CD4-positive, alpha-beta T cell (primary cell): ENCODE data around the gene WIZ. TPM values are rescaled to one million over a fixed set of nuclear protein-coding genes. Genes with fewer than 3 reads are reported as not detected.

ENCODE experiments used
- ATAC-seq: fragments of 200-7000 bp; cut with Tn5 transposase; one replicate; pipeline ENCODE4 v1.10.0; 2022; ENCODE audit warnings: mild to moderate bottlenecking; ENCODE audit not compliant: poor library complexity
- CTCF ChIA-PET: fragments of 350-600 bp; sonication (Branson Sonifier 250); formaldehyde crosslinking; loops from one replicate; lab custom pipeline; 2021; ENCODE audit warnings: antibody characterized with exemption, inconsistent platforms; lab: Charles Lee
- POLR2A ChIA-PET: fragments of 350-600 bp; sonication (Branson Sonifier 250); formaldehyde crosslinking; loops from one replicate; lab custom pipeline; 2021; ENCODE audit warnings: antibody characterized with exemption, inconsistent platforms; lab: Charles Lee
- DNase-seq, 14 experiments: peaks; one replicate each; pipeline ENCODE4 v3.0.0-alpha.2; 2013 to 2020; ENCODE audit warnings: mixed read lengths in 2 of 14
- H3K27ac ChIP-seq, 2 donors: one replicate each; pipeline versions ENCODE4 v1.5.1 to v1.7.0; 2013; ENCODE audit warnings: low read length in 2 of 2, low read depth in 1 of 2, mild to moderate bottlenecking in 1 of 2
- H3K27me3 ChIP-seq, 2 experiments: 1 replicate in 1 of 2; 2 replicates in 1 of 2; pipeline versions ENCODE4 v1.6.1 to v1.7.0; 2013; ENCODE audit warnings: low read length in 2 of 2, control low read depth in 1 of 2, mild to moderate bottlenecking in 1 of 2, moderate library complexity in 1 of 2; ENCODE audit not compliant: insufficient read depth in 2 of 2, control insufficient read depth in 1 of 2
- H3K36me3 ChIP-seq: one replicate; pipeline ENCODE4 v1.6.1; 2013; ENCODE audit warnings: low read length, control low read depth; ENCODE audit not compliant: insufficient read depth
- H3K4me1 ChIP-seq: one replicate; pipeline ENCODE4 v1.6.1; 2013; ENCODE audit warnings: low read length, control low read depth; ENCODE audit not compliant: insufficient read depth
- H3K4me3 ChIP-seq: one replicate; pipeline ENCODE4 v1.5.1; 2013; ENCODE audit warnings: mild to moderate bottlenecking, low read length, moderate library complexity
- H3K9me3 ChIP-seq, 2 experiments: 1 replicate in 1 of 2; 2 replicates in 1 of 2; pipeline versions ENCODE4 v1.6.1 to v1.7.0; 2013; ENCODE audit warnings: low read length in 2 of 2, mild to moderate bottlenecking in 2 of 2, control low read depth in 1 of 2, moderate library complexity in 1 of 2; ENCODE audit not compliant: control insufficient read depth in 1 of 2, insufficient read depth in 1 of 2
- H3K27ac Mint-ChIP-seq: one replicate; pipeline ENCODE4 v1.8.0; 2020; ENCODE audit warnings: mixed read lengths
- H3K27me3 Mint-ChIP-seq: one replicate; pipeline ENCODE4 v1.8.0; 2021; ENCODE audit warnings: mixed read lengths
- H3K36me3 Mint-ChIP-seq: one replicate; pipeline ENCODE4 v1.8.0; 2021; ENCODE audit warnings: low read depth, mixed read lengths
- H3K4me1 Mint-ChIP-seq: one replicate; pipeline ENCODE4 v1.8.0; 2021; ENCODE audit warnings: low read depth, mixed read lengths
- H3K4me3 Mint-ChIP-seq: one replicate; pipeline ENCODE4 v1.8.0; 2020; ENCODE audit warnings: mild to moderate bottlenecking, mixed read lengths
- H3K9me3 Mint-ChIP-seq: one replicate; pipeline ENCODE4 v1.8.0; 2020; ENCODE audit warnings: mixed read lengths
- CTCF ChIP-seq: fragments of 200-600 bp; IDR thresholded peaks from one replicate; pipeline ENCODE4 v1.8.0; 2022; ENCODE audit warnings: antibody characterized with exemption, mild to moderate bottlenecking
- intact Hi-C, 2 experiments: fragments of 100-400 bp; cut with DNase I in 1 of 2; cut with micrococcal nuclease in 1 of 2; formaldehyde crosslinking; loops; one replicate each; pipeline versions ENCODE4 v1.15.1 to v1.9.0; 2023 to 2025; cut with DNase I, micrococcal nuclease
- total RNA-seq, 174 experiments: library from RNA in 2 of 174; stranded (reverse) in 2 of 174; gene quantifications; one replicate each; pipeline ENCODE4 v1.2.3 and lab custom pipeline; 2021 to 2026

WIZ gene
- total RNA-seq, 2 experiments from 2014 or later = 12.9 to 14.3 TPM

GRCh38 chr19:15471639-15472101 lies 21.9 kb upstream of the WIZ start:
- Mint-ChIP-seq H3K4me3 (peak overlapping the region; percentile 20), H3K4me1 (peaks cover 53% of the 10 kb centered on the region), H3K27ac (no peak overlapping the region), H3K9me3 (no peaks in the 10 kb centered on the region), H3K36me3 (no peaks in the 10 kb centered on the region), H3K27me3 (no peaks in the 10 kb centered on the region)
- H3K4me3 ChIP-seq = no peak overlapping the region
- ATAC-seq (no peak), DNase-seq (no peak)
- H3K9me3 ChIP-seq = peaks cover 0 to 9% of the 10 kb centered on the region in 2 experiments
- H3K27me3 ChIP-seq = no peaks in the 10 kb centered on the region
- H3K27ac ChIP-seq = no peak overlapping the region
- H3K36me3 ChIP-seq = no peaks in the 10 kb centered on the region
- POLR2A ChIA-PET = no interaction called here
- CTCF ChIA-PET = no interaction called here
- H3K4me1 ChIP-seq = peaks cover 45% of the 10 kb centered on the region
- no peak for TF ChIP-seq CTCF
- intact Hi-C loops = no loop called here

- Histone ChIP-seq H3K9me3 (no peaks in the 10 kb centered on the region), H3K36me3 (no peaks in the 10 kb centered on the region), H3K27me3 (no peaks in the 10 kb centered on the region), H3K27ac (no peak overlapping the region), H3K4me3 (peak overlapping the region; percentile 60), H3K4me1 (peaks cover 58% of the 10 kb centered on the region)
- CTCF ChIA-PET = interaction anchor here (4.9 kb wide), 1 partner anchor 51 kb away, joined by 31 read pairs; the partner anchor contains the start of gene AKAP8L
- H3K9me3 Mint-ChIP-seq = no peaks in the 10 kb centered on the region
- intact Hi-C loops = loop anchor here (5.0 to 10.0 kb wide), 3 partner anchors 45 to 88 kb away; partner anchors contain the start of gene AKAP8L (in 1 of the 2)
- peaks cover 4% of the 10 kb centered on the region for H3K36me3 Mint-ChIP-seq
- ATAC-seq (peak; percentile 58), DNase-seq (peak in 6 of 14 experiments; percentile 27 to 66 (median 42))
- no peak for TF ChIP-seq CTCF
- peak overlapping the region; percentile 90 for H3K4me3 Mint-ChIP-seq
- POLR2A ChIA-PET = interaction anchor here (1.0 to 8.1 kb wide), 4 partner anchors 37 to 82 kb away, joined by 3 to 76 read pairs (median 4); partner anchors contain the start of gene AKAP8L
- H3K27me3 Mint-ChIP-seq = no peaks in the 10 kb centered on the region
- peaks cover 59% of the 10 kb centered on the region for H3K4me1 Mint-ChIP-seq
- H3K27ac Mint-ChIP-seq = peak overlapping the region; percentile 90
These were observed 19.9 kb upstream of the WIZ start for GRCh38 chr19:15469513-15470297.

- Histone ChIP-seq H3K27ac (no peak overlapping the region), H3K36me3 (no peaks in the 10 kb centered on the region), H3K9me3 (no peaks in the 10 kb centered on the region), H3K27me3 (no peaks in the 10 kb centered on the region), H3K4me1 (peaks cover 60% of the 10 kb centered on the region), H3K4me3 (peak overlapping the region; percentile 60)
- DNase-seq (peak in 1 of 14 experiments; percentile 3), ATAC-seq (no peak)
- H3K27ac Mint-ChIP-seq = peak overlapping the region; percentile 90
- POLR2A ChIA-PET = interaction anchor here (1.0 to 8.1 kb wide), 5 partner anchors 36 to 83 kb away, joined by 3 to 76 read pairs (median 4); partner anchors contain the start of gene AKAP8L
- H3K4me3 Mint-ChIP-seq = peak overlapping the region; percentile 90
- H3K4me1 Mint-ChIP-seq = peaks cover 63% of the 10 kb centered on the region
- no peaks in the 10 kb centered on the region for H3K27me3 Mint-ChIP-seq
- no peak for TF ChIP-seq CTCF
- CTCF ChIA-PET = interaction anchor here (4.9 kb wide), 1 partner anchor 50 kb away, joined by 31 read pairs; the partner anchor contains the start of gene AKAP8L
- peaks cover 9% of the 10 kb centered on the region for H3K36me3 Mint-ChIP-seq
- intact Hi-C loops = loop anchor here (5.0 to 10.0 kb wide), 3 partner anchors 46 to 88 kb away; partner anchors contain the start of gene AKAP8L (in 1 of the 2)
- no peaks in the 10 kb centered on the region for H3K9me3 Mint-ChIP-seq
These were observed 19.1 kb upstream of the WIZ start for GRCh38 chr19:15468675-15469512.
